Measurements from ENCODE around the gene UBTF.

GRCh38 chr17:44207319-44207718 is 12.2 kb downstream of the UBTF start:
- TF ChIP-seq CTCF (conservative IDR thresholded peaks at IDR 0.05; ENCODE audit: low read depth, low read length) (no peak), EZH2 (IDR thresholded peaks at IDR 0.05; ENCODE audit: borderline replicate concordance, low read depth, low read length, poor library complexity, severe bottlenecking) (no peak)

Data from A673 (cell line).